H1 (cell line): ENCODE results near the gene ADARB2. TPM values are rescaled to one million over a fixed set of nuclear protein-coding genes. Genes with fewer than 3 reads are reported as not detected.

Experiments
- CTCF ChIA-PET: fragments of 300-600 bp; sonication (Branson Sonifier 250); formaldehyde crosslinking; loops from one replicate; lab custom pipeline; 2021; ENCODE audit not compliant: partially characterized antibody; lab: Charles Lee
- POLR2A ChIA-PET: fragments of 300-600 bp; sonication (Branson Sonifier 250); formaldehyde crosslinking; loops from one replicate; lab custom pipeline; 2021; ENCODE audit warnings: inconsistent platforms; ENCODE audit not compliant: partially characterized antibody; lab: Charles Lee
- DNase-seq, 2 experiments: peaks; one replicate each; pipeline versions ENCODE4 v3.0.0 to v3.0.0-alpha.2; 2010 to 2022; ENCODE audit warnings: low spot score in 2 of 2, low read depth in 1 of 2, mixed read lengths in 1 of 2
- FAIRE-seq: peaks from 2 replicates; lab custom pipeline; 2011; peaks lifted over from hg19 to GRCh38; lab: Jason Lieb, UNC
- H2AFZ ChIP-seq: 2 replicates; pipeline ENCODE4 v1.8.1; 2012; ENCODE audit warnings: low read length, inconsistent platforms
- H2AK5ac ChIP-seq: 2 replicates; pipeline ENCODE4 v1.6.1; 2013; ENCODE audit warnings: low read depth, low read length
- H2BK120ac ChIP-seq: replicated peaks from 2 replicates; pipeline ENCODE3; 2013; ENCODE audit warnings: low read depth, low read length, inconsistent platforms
- H2BK12ac ChIP-seq: 2 replicates; pipeline ENCODE4 v1.6.1; 2013; ENCODE audit warnings: low read depth, low read length
- H2BK15ac ChIP-seq: 2 replicates; pipeline ENCODE4 v1.6.1; 2013; ENCODE audit warnings: low read length
- H2BK20ac ChIP-seq: 2 replicates; pipeline ENCODE4 v1.6.1; 2013; ENCODE audit warnings: low read length
- H2BK5ac ChIP-seq: 2 replicates; pipeline ENCODE4 v1.6.1; 2013; ENCODE audit warnings: low read depth, low read length
- H3K14ac ChIP-seq: 2 replicates; pipeline ENCODE4 v1.6.1; 2013; ENCODE audit warnings: inconsistent platforms; ENCODE audit not compliant: insufficient read length
- H3K18ac ChIP-seq: 2 replicates; pipeline ENCODE4 v1.6.1; 2013; ENCODE audit warnings: low read length; ENCODE audit errors: extremely low read depth
- H3K23ac ChIP-seq: 2 replicates; pipeline ENCODE4 v1.6.1; 2013; ENCODE audit warnings: inconsistent platforms; ENCODE audit not compliant: insufficient read length
- H3K23me2 ChIP-seq: 2 replicates; pipeline ENCODE4 v1.6.1; 2013; ENCODE audit warnings: low read depth, low read length
- H3K27ac ChIP-seq: 2 replicates; pipeline ENCODE4 v1.6.1; 2011; ENCODE audit warnings: low read depth, low read length, inconsistent platforms
- H3K27me3 ChIP-seq, 4 experiments: replicated peaks in 1 of 4; 1 replicate in 1 of 4; 2 replicates in 3 of 4; pipeline versions ENCODE4 v1.6.1 to v1.8.1; 2011 to 2013; ENCODE audit warnings: low read length in 3 of 4, mild to moderate bottlenecking in 3 of 4, inconsistent platforms in 2 of 4, mixed read lengths in 2 of 4, moderate library complexity in 1 of 4; ENCODE audit not compliant: control insufficient read depth in 3 of 4, insufficient read depth in 3 of 4; ENCODE audit errors: extremely low read depth in 1 of 4
- H3K36me3 ChIP-seq, 4 experiments: 2 replicates each; pipeline versions ENCODE4 v1.6.1 to v1.8.1; 2011 to 2013; ENCODE audit warnings: mild to moderate bottlenecking in 4 of 4, low read length in 3 of 4, moderate library complexity in 2 of 4, control low read depth in 1 of 4, inconsistent platforms in 1 of 4; ENCODE audit not compliant: insufficient read depth in 4 of 4, control insufficient read depth in 2 of 4
- H3K4ac ChIP-seq: replicated peaks from 2 replicates; pipeline ENCODE3; 2013; ENCODE audit warnings: low read length, low read depth, mixed read lengths, inconsistent platforms; ENCODE audit not compliant: insufficient read length
- H3K4me1 ChIP-seq, 4 experiments: replicated peaks in 1 of 4; 1 replicate in 1 of 4; 2 replicates in 3 of 4; pipeline versions ENCODE4 v1.6.1 to v1.8.1; 2011 to 2013; ENCODE audit warnings: low read length in 3 of 4, inconsistent platforms in 2 of 4, mixed read lengths in 1 of 4; ENCODE audit not compliant: insufficient read depth in 4 of 4, control insufficient read depth in 3 of 4
- H3K4me2 ChIP-seq, 2 experiments: 2 replicates each; pipeline versions ENCODE4 v1.6.1 to v1.8.1; 2011 to 2013; ENCODE audit warnings: low read depth in 2 of 2, low read length in 2 of 2, control low read depth in 1 of 2, inconsistent platforms in 1 of 2, mild to moderate bottlenecking in 1 of 2; ENCODE audit not compliant: insufficient read depth in 1 of 2
- H3K4me3 ChIP-seq, 4 experiments: fragments of 200-600, 300-600 bp in 1 of 4; sonication (generic), shearing (Covaris generic), sonication (Bioruptor Twin) in 1 of 4; 2 replicates each; pipeline versions ENCODE4 v1.5.1 to v1.8.1; 2011 to 2016; ENCODE audit warnings: low read length in 4 of 4, low read depth in 3 of 4, control low read depth in 2 of 4, inconsistent platforms in 2 of 4, mild to moderate bottlenecking in 2 of 4, mixed read lengths in 1 of 4, moderate library complexity in 1 of 4; ENCODE audit not compliant: insufficient read depth in 2 of 4; ENCODE audit errors: extremely low read depth in 1 of 4
- H3K56ac ChIP-seq: replicated peaks from 2 replicates; pipeline ENCODE3; 2013; ENCODE audit warnings: low read depth, mild to moderate bottlenecking, mixed read lengths, low read length, inconsistent platforms; ENCODE audit not compliant: insufficient read length
- H3K79me1 ChIP-seq: 2 replicates; pipeline ENCODE4 v1.6.1; 2013; ENCODE audit warnings: low read depth, low read length, control low read depth
- H3K79me2 ChIP-seq, 2 experiments: 2 replicates each; pipeline versions ENCODE4 v1.6.1 to v1.8.1; 2012 to 2013; ENCODE audit warnings: low read length in 2 of 2, mild to moderate bottlenecking in 2 of 2, inconsistent platforms in 1 of 2; ENCODE audit not compliant: insufficient read depth in 2 of 2, control insufficient read depth in 1 of 2
- H3K9ac ChIP-seq, 4 experiments: replicated peaks in 1 of 4; 1 replicate in 1 of 4; 2 replicates in 3 of 4; pipeline versions ENCODE4 v1.6.1 to v1.8.1; 2011 to 2013; ENCODE audit warnings: low read depth in 3 of 4, low read length in 3 of 4, control low read depth in 2 of 4, mild to moderate bottlenecking in 2 of 4, moderate library complexity in 2 of 4, inconsistent platforms in 1 of 4; ENCODE audit errors: extremely low read depth in 1 of 4
- H3K9me3 ChIP-seq, 2 experiments: 2 replicates each; pipeline versions ENCODE4 v1.6.1 to v1.8.1; 2012 to 2013; ENCODE audit warnings: mild to moderate bottlenecking in 2 of 2, moderate library complexity in 2 of 2, control low read depth in 1 of 2, inconsistent platforms in 1 of 2, low read depth in 1 of 2, low read length in 1 of 2, mixed read lengths in 1 of 2; ENCODE audit not compliant: insufficient read depth in 2 of 2
- H4K20me1 ChIP-seq, 2 experiments: replicated peaks in 1 of 2; 2 replicates each; pipeline versions ENCODE3 to v1.8.1; 2011 to 2013; ENCODE audit warnings: inconsistent platforms in 2 of 2, low read length in 2 of 2, mild to moderate bottlenecking in 1 of 2; ENCODE audit not compliant: insufficient read depth in 2 of 2, control insufficient read depth in 1 of 2
- H4K5ac ChIP-seq: 2 replicates; pipeline ENCODE4 v1.6.1; 2013; ENCODE audit warnings: low read length, low read depth, mixed read lengths, inconsistent platforms; ENCODE audit not compliant: insufficient read length
- H4K8ac ChIP-seq: 2 replicates; pipeline ENCODE4 v1.8.0; 2013; ENCODE audit warnings: mild to moderate bottlenecking, moderate library complexity, low read length, inconsistent platforms; ENCODE audit not compliant: insufficient read depth; ENCODE audit errors: extremely low read depth
- H4K91ac ChIP-seq: replicated peaks from 2 replicates; pipeline ENCODE3; 2013; ENCODE audit warnings: low read length, mixed read lengths, inconsistent platforms; ENCODE audit not compliant: insufficient read length
- ATF2 ChIP-seq: IDR thresholded peaks from 2 replicates; pipeline ENCODE4 v1.6.1; 2012; ENCODE audit warnings: low read length, inconsistent platforms
- CBX8 ChIP-seq: fragments of 300-800, 300-1000 bp; sonication (generic); IDR thresholded peaks from 2 replicates; pipeline ENCODE4 v1.7.1; 2016; ENCODE audit warnings: low read depth, low read length, borderline replicate concordance
- CHD1 ChIP-seq: IDR thresholded peaks from 2 replicates; pipeline ENCODE4 v1.6.1; 2012; ENCODE audit warnings: low read depth, low read length, improper control_type of control experiment
- FOSL1 ChIP-seq: IDR thresholded peaks from 2 replicates; pipeline ENCODE4 v1.6.1; 2011; ENCODE audit warnings: mild to moderate bottlenecking, low read depth, low read length, moderate library complexity; ENCODE audit not compliant: insufficient read depth
- GTF2F1 ChIP-seq: IDR thresholded peaks from 2 replicates; pipeline ENCODE4 v1.6.1; 2012; ENCODE audit warnings: low read depth, low read length, improper control_type of control experiment, borderline replicate concordance
- JUN ChIP-seq: IDR thresholded peaks from 2 replicates; pipeline ENCODE4 v1.6.1; 2011; ENCODE audit warnings: low read depth, mild to moderate bottlenecking, improper control_type of control experiment, low read length
- JUND ChIP-seq: IDR thresholded peaks from 2 replicates; pipeline ENCODE4 v1.6.1; 2011; ENCODE audit warnings: mild to moderate bottlenecking, improper control_type of control experiment, low read length
- MAFK ChIP-seq: IDR thresholded peaks from 2 replicates; pipeline ENCODE4 v1.6.1; 2012; ENCODE audit warnings: low read depth, mild to moderate bottlenecking, improper control_type of control experiment, low read length
- NRF1 ChIP-seq: IDR thresholded peaks from 2 replicates; pipeline ENCODE4 v1.6.1; 2011; ENCODE audit warnings: mild to moderate bottlenecking, low read depth, low read length, improper control_type of control experiment
- PHF8 ChIP-seq: fragments of 200-600 bp; sonication (generic); conservative IDR thresholded peaks from 2 replicates; pipeline ENCODE4 v1.7.1; 2012; ENCODE audit warnings: low read depth, mild to moderate bottlenecking, inconsistent platforms, low read length, moderate library complexity
- RAD21 ChIP-seq, 2 experiments: IDR thresholded peaks in 1 of 2; conservative IDR thresholded peaks in 1 of 2; 2 replicates each; pipeline ENCODE4 v1.6.1; 2011; ENCODE audit warnings: low read depth in 2 of 2, low read length in 2 of 2, improper control_type of control experiment in 1 of 2, inconsistent platforms in 1 of 2, mild to moderate bottlenecking in 1 of 2, moderate library complexity in 1 of 2
- SIN3A ChIP-seq, 2 experiments: IDR thresholded peaks in 1 of 2; conservative IDR thresholded peaks in 1 of 2; 2 replicates each; pipeline ENCODE4 v1.6.1; 2011 to 2012; ENCODE audit warnings: low read length in 2 of 2, improper control_type of control experiment in 1 of 2, low read depth in 1 of 2, mild to moderate bottlenecking in 1 of 2
- SP1 ChIP-seq: IDR thresholded peaks from 2 replicates; pipeline ENCODE4 v1.6.1; 2011; ENCODE audit warnings: low read depth, low read length
- WGBS, 2 experiments: shearing (Covaris generic) in 1 of 2; methylation state at CpG; one replicate each; pipeline versions ENCODE4 v1.1.6 to v1.1.7; 2013 to 2015; ENCODE audit warnings: low lambda C conversion rate in 2 of 2, mixed read lengths in 2 of 2, inconsistent platforms in 1 of 2, low coverage in 1 of 2, missing lambda C conversion rate in 1 of 2; ENCODE audit not compliant: insufficient replicate concordance in 2 of 2, insufficient coverage in 1 of 2, insufficient read length in 1 of 2; ENCODE audit errors: extremely low coverage in 1 of 2, missing lambda C conversion rate in 1 of 2; 5-methylcytosine and 5-hydroxymethylcytosine counted together
- polyA plus RNA-seq, 7 experiments: library from polyadenylated mRNA; depleted of rRNA in 3 of 7; stranded (reverse) in 5 of 7; unstranded in 2 of 7; fragments of >200 nt in 5 of 7; fragments of 200-250 nt in 2 of 7; gene quantifications; 1 replicate in 5 of 7; 2 replicates in 1 of 7; 4 replicates in 1 of 7; pipeline versions ENCODE4 v1.2.1 to v1.2.3, GENCODE V29; 2011 to 2013; ENCODE audit warnings: missing spikeins in 2 of 7, mixed read lengths in 2 of 7
- total RNA-seq: library from RNA; stranded (reverse); fragmentation: NEBNext Ultra II Directional; extraction: Animal tissue kit (Norgen Biotek cat#: 25700); gene quantifications from 2 replicates; pipeline ENCODE4 v1.2.1, GENCODE V29; 2021

Gene ADARB2
- total and polyA plus RNA-seq, 2 of the 8 experiments (the other 6 are each of a cell fraction or from before 2014, with no cell fraction given) = 2.2 to 2.8 TPM

- 92% methylated on average over 9 of the region's 9 CpGs; no CpG with 5 or more reads in 1 of the 2 experiments for WGBS, 2 experiments
- CTCF ChIA-PET = no interaction called here
- TF ChIP-seq GTF2F1 (no peak), JUN (no peak), CHD1 (no peak), RAD21 (IDR thresholded peaks at IDR 0.05 in 1 of 2, conservative IDR thresholded peaks at IDR 0.05 in 1 of 2; ENCODE audit: low read depth in 2 of 2, low read length in 2 of 2) (no peak), SP1 (no peak), JUND (no peak), SIN3A (conservative IDR thresholded peaks at IDR 0.05 in 1 of 2, IDR thresholded peaks at IDR 0.05 in 1 of 2; ENCODE audit: low read depth in 1 of 2, low read length in 2 of 2) (no peak), FOSL1 (no peak), NRF1 (no peak), PHF8 (no peak), ATF2 (no peak), CBX8 (no peak), MAFK (no peak)
Measured at GRCh38 chr10:1686491-1686749, 50.9 kb downstream of the ADARB2 start.

More at GRCh38 chr10:1686491-1686749, 50.9 kb downstream of the ADARB2 start:
- H2BK5ac ChIP-seq = no peak overlapping the region
- no peak overlapping the region for H3K4me2 ChIP-seq
- H3K18ac ChIP-seq = no peak overlapping the region
- H3K56ac ChIP-seq = no peak overlapping the region
- no peak overlapping the region for H4K8ac ChIP-seq
- no peaks in the 10 kb centered on the region for H3K23me2 ChIP-seq
- H2BK120ac ChIP-seq = no peak overlapping the region
- H3K9me3 ChIP-seq = peaks cover 7 to 14% of the 10 kb centered on the region in 2 experiments; a peak in 3 of 4 replicates
- H3K14ac ChIP-seq = no peak overlapping the region
- no peak overlapping the region for H3K9ac ChIP-seq
- no peak overlapping the region for H2BK20ac ChIP-seq
- H3K27ac ChIP-seq = no peak overlapping the region
- no peaks in the 10 kb centered on the region for H3K79me1 ChIP-seq
- no peak overlapping the region for H2AK5ac ChIP-seq
- H2BK12ac ChIP-seq = no peak overlapping the region
- no peaks in the 10 kb centered on the region; a peak in 1 of 7 replicates for H3K4me1 ChIP-seq
- no peak for FAIRE-seq
- H4K91ac ChIP-seq = no peak overlapping the region
- POLR2A ChIA-PET = no interaction called here
- H3K23ac ChIP-seq = no peak overlapping the region
- H4K20me1 ChIP-seq = no peaks in the 10 kb centered on the region
- no peak overlapping the region for H3K4ac ChIP-seq
- no peak overlapping the region for H2AFZ ChIP-seq
- H3K4me3 ChIP-seq = no peak overlapping the region
- no peak overlapping the region for H4K5ac ChIP-seq
- no peaks in the 10 kb centered on the region for H3K79me2 ChIP-seq
- no peak overlapping the region for H2BK15ac ChIP-seq
- no peak for DNase-seq
- H3K36me3 ChIP-seq = no peaks in the 10 kb centered on the region
- H3K27me3 ChIP-seq = no peaks in the 10 kb centered on the region
